Measurements from ENCODE around the gene RTP2.
"Not testable (repeated sequence)": the region's sequence is repeated elsewhere in the genome, so short reads cannot be mapped to it uniquely, and the experiment has no call there.

RTP2 gene

GRCh38 chr3:187684880-187685279 is 17.5 kb downstream of the RTP2 start (continued):
- TF ChIP-seq, protein P1, sequence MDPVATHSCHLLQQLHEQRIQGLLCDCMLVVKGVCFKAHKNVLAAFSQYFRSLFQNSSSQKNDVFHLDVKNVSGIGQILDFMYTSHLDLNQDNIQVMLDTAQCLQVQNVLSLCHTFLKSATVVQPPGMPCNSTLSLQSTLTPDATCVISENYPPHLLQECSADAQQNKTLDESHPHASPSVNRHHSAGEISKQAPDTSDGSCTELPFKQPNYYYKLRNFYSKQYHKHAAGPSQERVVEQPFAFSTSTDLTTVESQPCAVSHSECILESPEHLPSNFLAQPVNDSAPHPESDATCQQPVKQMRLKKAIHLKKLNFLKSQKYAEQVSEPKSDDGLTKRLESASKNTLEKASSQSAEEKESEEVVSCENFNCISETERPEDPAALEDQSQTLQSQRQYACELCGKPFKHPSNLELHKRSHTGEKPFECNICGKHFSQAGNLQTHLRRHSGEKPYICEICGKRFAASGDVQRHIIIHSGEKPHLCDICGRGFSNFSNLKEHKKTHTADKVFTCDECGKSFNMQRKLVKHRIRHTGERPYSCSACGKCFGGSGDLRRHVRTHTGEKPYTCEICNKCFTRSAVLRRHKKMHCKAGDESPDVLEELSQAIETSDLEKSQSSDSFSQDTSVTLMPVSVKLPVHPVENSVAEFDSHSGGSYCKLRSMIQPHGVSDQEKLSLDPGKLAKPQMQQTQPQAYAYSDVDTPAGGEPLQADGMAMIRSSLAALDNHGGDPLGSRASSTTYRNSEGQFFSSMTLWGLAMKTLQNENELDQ (tag by site-specific recombination; IDR thresholded peaks at IDR 0.05; ENCODE audit: low read depth) = no peak
- no peak for TF ChIP-seq ZNF610 (tag by site-specific recombination; IDR thresholded peaks at IDR 0.05; ENCODE audit: borderline replicate concordance)

- CTCF ChIA-PET = interaction anchor here (11.0 kb wide), 1 partner anchor 363 kb away, joined by 407 read pairs; no protein-coding TSS in a partner anchor
- TF ChIP-seq ZNF624 (tag by site-specific recombination; IDR thresholded peaks at IDR 0.05) (no peak), ZNF292 (tag by site-specific recombination; IDR thresholded peaks at IDR 0.05; ENCODE audit: borderline replicate concordance, low read depth) (no peak), ZNF202 (tag by site-specific recombination; IDR thresholded peaks at IDR 0.05; ENCODE audit: borderline replicate concordance) (no peak)
These were observed 17.9 kb downstream of the RTP2 start for GRCh38 chr3:187684444-187684843.

GRCh38 chr3:187681756-187682155 is 20.6 kb downstream of the RTP2 start:
- CTCF ChIA-PET = interaction anchor here (0.6 to 11.0 kb wide), 9 partner anchors 34 to 510 kb away, joined by 3 to 407 read pairs (median 4); no protein-coding TSS in a partner anchor
- H3K27ac ChIP-seq (ENCODE audit: extremely low read depth, low read depth, low read length); POLR2A ChIA-PET; H3K4me1 ChIP-seq (ENCODE audit: control insufficient read depth, insufficient read depth, low read length); H3K4me3 ChIP-seq (ENCODE audit: low read depth, low read length); H3K9me3 ChIP-seq (ENCODE audit: control insufficient read depth, insufficient read depth, low read depth, low read length); H3K36me3 ChIP-seq (ENCODE audit: control insufficient read depth in 2 of 2, insufficient read depth in 1 of 2, low read length in 2 of 2): not testable (repeated sequence)

More at GRCh38 chr3:187684444-187684843, 17.9 kb downstream of the RTP2 start:
- H3K4me1 ChIP-seq (ENCODE audit: control insufficient read depth, insufficient read depth, low read length) = no peaks in the 10 kb centered on the region
- H3K4me3 ChIP-seq (ENCODE audit: low read depth, low read length) = no peak overlapping the region
- no peaks in the 10 kb centered on the region for H3K36me3 ChIP-seq (ENCODE audit: control insufficient read depth in 2 of 2, insufficient read depth in 1 of 2, low read length in 2 of 2)
- POLR2A ChIA-PET = no interaction called here
- no peak overlapping the region for H3K27ac ChIP-seq (ENCODE audit: extremely low read depth, low read depth, low read length)
- no peaks in the 10 kb centered on the region for H3K9me3 ChIP-seq (ENCODE audit: control insufficient read depth, insufficient read depth, low read depth, low read length)

GRCh38 chr3:187679638-187680396 is 22.5 kb downstream of the RTP2 start:
- Histone ChIP-seq H3K4me3 (ENCODE audit: low read depth, low read length) (no peak overlapping the region), H3K4me1 (ENCODE audit: control insufficient read depth, insufficient read depth, low read length) (no peaks in the 10 kb centered on the region), H3K36me3 (ENCODE audit: control insufficient read depth in 2 of 2, insufficient read depth in 1 of 2, low read length in 2 of 2) (no peaks in the 10 kb centered on the region), H3K9me3 (ENCODE audit: control insufficient read depth, insufficient read depth, low read depth, low read length) (no peaks in the 10 kb centered on the region), H3K27ac (ENCODE audit: extremely low read depth, low read depth, low read length) (no peak overlapping the region)
- ChIA-PET CTCF (interaction anchor here (0.5 to 11.0 kb wide), 68 partner anchors 9 to 1275 kb away, joined by 3 to 407 read pairs (median 4); partner anchors contain the start of genes RTP2 and SST), POLR2A (interaction anchor here (1.0 kb wide), 1 partner anchor 360 kb away, joined by 3 read pairs; no protein-coding TSS in a partner anchor)
- no peak for TF ChIP-seq ZNF362 (tag by site-specific recombination; IDR thresholded peaks at IDR 0.05)
- no peak for TF ChIP-seq TSHZ1 (tag by site-specific recombination; IDR thresholded peaks at IDR 0.05; ENCODE audit: borderline replicate concordance)
- TF ChIP-seq GLIS2 (tag by site-specific recombination; IDR thresholded peaks at IDR 0.05) = no peak
- TF ChIP-seq PRDM1 (tag by site-specific recombination; IDR thresholded peaks at IDR 0.05) = peak; percentile 89
- TF ChIP-seq ZNF561 (tag by site-specific recombination; IDR thresholded peaks at IDR 0.05; ENCODE audit: borderline replicate concordance) = no peak
- no peak for TF ChIP-seq ZBTB21 (tag by site-specific recombination; IDR thresholded peaks at IDR 0.05)
- peak; percentile 81 for TF ChIP-seq CTCF (tag by site-specific recombination; IDR thresholded peaks at IDR 0.05)
- no peak for TF ChIP-seq ZNF324 (tag by site-specific recombination; IDR thresholded peaks at IDR 0.05)
- TF ChIP-seq ZNF157 (tag by site-specific recombination; IDR thresholded peaks at IDR 0.05) = no peak
- TF ChIP-seq ZNF280D (tag by site-specific recombination; IDR thresholded peaks at IDR 0.05) = 0 out of 2 replicates have a peak, but pooled peaks have one; percentile 27
